Common myeloid progenitor, CD34-positive (primary cell): Measurements from ENCODE around the gene TOP3A.

Source experiments
- CTCF ChIA-PET: fragments of 350-600 bp; sonication (Branson Sonifier 250); formaldehyde crosslinking; loops from one replicate; lab custom pipeline; 2021; ENCODE audit warnings: antibody characterized with exemption; lab: Charles Lee
- POLR2A ChIA-PET: fragments of 350-600 bp; sonication (Branson Sonifier 250); formaldehyde crosslinking; loops from one replicate; lab custom pipeline; 2021; ENCODE audit warnings: antibody characterized with exemption; lab: Charles Lee
- DNase-seq, 3 donors: peaks; one replicate each; pipeline versions ENCODE4 v3.0.0 to v3.0.0-alpha.2; 2013
- H3K27ac ChIP-seq, 2 experiments: 1 replicate in 1 of 2; 2 replicates in 1 of 2; pipeline ENCODE4 v1.7.0; 2013; ENCODE audit warnings: inconsistent platforms in 2 of 2, low read length in 2 of 2, mild to moderate bottlenecking in 2 of 2, low read depth in 1 of 2, moderate library complexity in 1 of 2; ENCODE audit not compliant: severe bottlenecking in 2 of 2, insufficient read depth in 1 of 2, poor library complexity in 1 of 2
- H3K27me3 ChIP-seq, 5 experiments: replicated peaks in 2 of 5; 1 replicate in 3 of 5; 2 replicates in 2 of 5; pipeline versions ENCODE4 v1.6.1 to v1.7.0; 2013; ENCODE audit warnings: low read length in 4 of 5, mild to moderate bottlenecking in 2 of 5, moderate library complexity in 2 of 5, inconsistent platforms in 1 of 5; ENCODE audit not compliant: insufficient read depth in 5 of 5, control insufficient read depth in 4 of 5
- H3K36me3 ChIP-seq, 4 experiments: 1 replicate in 2 of 4; 2 replicates in 2 of 4; pipeline versions ENCODE4 v1.6.1 to v1.7.0; 2013; ENCODE audit warnings: low read length in 3 of 4, control low read depth in 1 of 4, mild to moderate bottlenecking in 1 of 4; ENCODE audit not compliant: control insufficient read depth in 4 of 4, insufficient read depth in 4 of 4
- H3K4me1 ChIP-seq, 4 experiments: 1 replicate in 3 of 4; 2 replicates in 1 of 4; pipeline versions ENCODE4 v1.6.1 to v1.7.1; 2013; ENCODE audit warnings: low read length in 3 of 4, mild to moderate bottlenecking in 3 of 4, control low read depth in 1 of 4, inconsistent platforms in 1 of 4, moderate library complexity in 1 of 4; ENCODE audit not compliant: control insufficient read depth in 4 of 4, insufficient read depth in 4 of 4; ENCODE audit errors: control extremely low read depth in 1 of 4
- H3K4me3 ChIP-seq, 7 experiments: 1 replicate in 4 of 7; 2 replicates in 3 of 7; pipeline versions ENCODE4 v1.5.1 to v1.7.0; 2013; ENCODE audit warnings: mild to moderate bottlenecking in 7 of 7, low read length in 6 of 7, moderate library complexity in 6 of 7, inconsistent platforms in 2 of 7, low read depth in 2 of 7, control low read depth in 1 of 7; ENCODE audit not compliant: insufficient read depth in 4 of 7, control insufficient read depth in 1 of 7; ENCODE audit errors: extremely low read depth in 1 of 7
- H3K9me3 ChIP-seq, 5 experiments: 1 replicate in 4 of 5; 2 replicates in 1 of 5; pipeline versions ENCODE4 v1.6.1 to v1.7.1; 2013; ENCODE audit warnings: low read length in 4 of 5, mild to moderate bottlenecking in 2 of 5, inconsistent platforms in 1 of 5, low read depth in 1 of 5, moderate library complexity in 1 of 5; ENCODE audit not compliant: control insufficient read depth in 4 of 5, insufficient read depth in 2 of 5; ENCODE audit errors: control extremely low read depth in 1 of 5
- WGBS: methylation state at CpG from one replicate; pipeline ENCODE4 v1.1.5; 2013; ENCODE audit not compliant: insufficient coverage; 5-methylcytosine and 5-hydroxymethylcytosine counted together

Gene TOP3A

DNA sequence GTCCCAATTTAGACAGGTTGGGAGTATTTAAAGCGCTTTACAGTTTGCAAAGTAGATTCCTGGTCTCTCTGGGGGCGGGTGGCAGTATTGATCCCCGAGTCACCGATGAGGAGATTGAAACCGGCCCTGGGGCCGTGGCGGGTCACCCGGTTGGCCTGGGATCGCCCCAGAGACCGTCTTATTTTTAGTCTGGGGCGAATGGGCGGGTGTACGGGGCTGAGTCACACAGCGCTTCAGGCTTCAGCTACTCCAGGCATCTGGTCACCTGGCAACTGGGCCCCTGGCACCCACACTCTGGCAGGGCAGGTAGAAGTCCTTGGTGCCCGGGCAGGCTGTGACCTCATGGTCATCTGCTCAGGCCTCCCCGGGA, 53.7 kb downstream of the TOP3A start:
- DNase-seq = peak in 2 of 3 donors; percentile 42 to 58
- H3K36me3 ChIP-seq = peaks cover 2 to 34% (median 20%) of the 10 kb centered on the region in 4 experiments
- CTCF ChIA-PET = interaction anchor here (1.4 to 1.5 kb wide), 2 partner anchors 12 to 13 kb away, joined by 3 read pairs; no protein-coding TSS in a partner anchor
- POLR2A ChIA-PET = no interaction called here
- H3K9me3 ChIP-seq = no peaks in the 10 kb centered on the region
- peaks cover 3 to 39% (median 37%) of the 10 kb centered on the region in 4 experiments for H3K4me1 ChIP-seq
- H3K27me3 ChIP-seq = no peaks in the 10 kb centered on the region
- peak overlapping the region; percentile 70 to 90 (median 79) for H3K4me3 ChIP-seq
- H3K27ac ChIP-seq = peak overlapping the region; percentile 66 to 89
- WGBS = 2% methylated on average over 14 of the region's 16 CpGs

DNA sequence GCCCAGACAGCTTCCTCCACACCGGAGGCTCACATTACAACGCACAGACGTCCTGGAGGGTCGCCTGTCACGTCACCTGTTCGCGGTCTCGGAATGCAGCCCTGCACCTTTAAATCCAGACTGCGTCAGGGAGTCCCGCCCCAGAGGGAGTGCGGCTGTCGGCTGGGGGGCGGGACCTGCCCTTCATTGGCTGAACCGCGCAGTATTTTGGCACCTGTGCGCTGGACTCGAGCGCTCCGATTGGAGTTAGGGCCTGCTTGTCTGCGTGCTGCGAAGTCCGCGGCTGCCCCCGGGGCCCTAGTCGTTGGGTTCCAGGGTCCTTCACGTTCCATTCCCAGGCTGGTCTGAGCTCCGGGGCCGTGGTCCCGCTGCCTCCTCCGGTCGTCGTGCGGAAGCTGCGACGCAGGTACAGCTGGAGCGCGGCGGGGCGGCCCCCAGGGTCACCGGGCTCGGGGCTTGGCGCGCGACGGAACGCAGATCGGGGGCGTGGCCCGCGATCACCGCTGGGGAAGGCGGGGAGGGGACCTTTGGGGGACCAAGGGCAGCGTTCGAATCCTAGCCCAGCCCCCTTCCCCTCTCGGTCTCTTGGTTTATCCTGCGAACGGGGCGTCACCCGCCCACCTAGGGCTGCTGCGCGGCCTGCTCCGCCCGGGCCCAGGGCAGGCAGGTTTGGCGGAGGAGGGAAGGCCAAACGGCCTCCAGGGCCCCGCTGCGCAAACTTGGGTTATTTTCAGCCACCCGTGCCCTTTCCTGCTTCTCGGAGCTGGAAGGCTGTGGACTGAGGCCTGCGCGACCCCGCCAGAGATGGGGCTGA, 54.3 kb downstream of the TOP3A start, which contains the start of gene MIEF2:
Gene MIEF2, plus strand, starts transcription at position 331 of the 814 bp plus-strand sequence. CDS start 2,059 bp downstream, outside the sequence.
- Histone ChIP-seq H3K4me1 (peaks cover 3 to 39% (median 37%) of the 10 kb centered on the region in 4 experiments), H3K4me3 (peak within 1 kb of the TSS; percentile 70 to 90 (median 79)), H3K27ac (peak within 1 kb of the TSS; percentile 66 to 89), H3K9me3 (no peaks in the 10 kb centered on the region), H3K27me3 (no peaks in the 10 kb centered on the region), H3K36me3 (peaks cover 4 to 40% (median 26%) of the 10 kb centered on the region in 4 experiments)
- DNase-seq = peak; percentile 92 to 96 (median 96)
- WGBS = 0% methylated on average over 42 of the region's 72 CpGs
- CTCF ChIA-PET = interaction anchor here (0.8 to 1.4 kb wide), 3 partner anchors 10 to 13 kb away, joined by 3 to 4 read pairs (median 3); no protein-coding TSS in a partner anchor
- POLR2A ChIA-PET = no interaction called here

DNA sequence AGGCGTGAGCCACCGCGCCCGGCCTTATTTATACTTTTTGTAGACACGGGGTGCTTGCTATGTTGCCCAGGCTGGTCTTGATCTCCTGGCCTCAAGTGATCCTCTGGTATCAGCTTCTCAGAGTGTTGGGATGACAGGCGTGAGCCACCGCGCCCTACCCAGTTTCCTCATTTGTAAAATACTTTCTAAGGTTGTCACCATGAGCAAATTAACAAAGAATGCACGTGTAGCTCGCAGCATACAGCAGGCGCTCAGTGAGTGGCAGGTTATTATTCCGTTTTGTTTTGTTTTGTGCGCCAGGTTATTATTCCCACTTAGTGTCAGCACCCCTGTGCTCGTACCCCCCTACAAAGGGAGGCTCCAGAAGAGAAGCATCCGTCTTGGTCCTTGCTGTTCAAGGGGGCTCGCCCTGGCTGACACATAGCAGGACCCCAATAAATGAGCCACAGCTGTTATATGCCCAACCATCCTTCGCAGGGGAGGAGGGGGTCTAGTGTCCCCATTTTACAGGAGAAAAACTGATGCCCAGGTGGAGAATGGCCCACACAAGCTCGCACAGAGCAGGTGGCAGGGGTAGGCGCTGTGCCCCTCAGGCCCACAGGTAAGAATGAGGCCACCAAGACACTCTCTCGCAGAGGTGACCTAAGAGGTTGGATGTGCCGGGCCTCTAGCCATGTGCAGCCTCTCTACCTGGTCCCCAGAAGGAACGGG, 55.0 kb downstream of the TOP3A start:
- Histone ChIP-seq H3K27ac (peak overlapping the region in 1 of 2 experiments; percentile 89), H3K27me3 (no peaks in the 10 kb centered on the region), H3K4me1 (peaks cover 3 to 39% (median 37%) of the 10 kb centered on the region in 4 experiments), H3K36me3 (peaks cover 4 to 40% (median 30%) of the 10 kb centered on the region in 4 experiments), H3K9me3 (no peaks in the 10 kb centered on the region), H3K4me3 (peak overlapping the region; percentile 6 to 90 (median 79))
- ChIA-PET CTCF (interaction anchor here (0.8 to 1.1 kb wide), 2 partner anchors 10 to 11 kb away, joined by 3 to 4 read pairs; no protein-coding TSS in a partner anchor), POLR2A (interaction anchor here (0.9 kb wide), 1 partner anchor 53 kb away, joined by 3 read pairs; no protein-coding TSS in a partner anchor)
- DNase-seq = no peak
- 77% methylated on average over 21 of the region's 22 CpGs for WGBS

DNA sequence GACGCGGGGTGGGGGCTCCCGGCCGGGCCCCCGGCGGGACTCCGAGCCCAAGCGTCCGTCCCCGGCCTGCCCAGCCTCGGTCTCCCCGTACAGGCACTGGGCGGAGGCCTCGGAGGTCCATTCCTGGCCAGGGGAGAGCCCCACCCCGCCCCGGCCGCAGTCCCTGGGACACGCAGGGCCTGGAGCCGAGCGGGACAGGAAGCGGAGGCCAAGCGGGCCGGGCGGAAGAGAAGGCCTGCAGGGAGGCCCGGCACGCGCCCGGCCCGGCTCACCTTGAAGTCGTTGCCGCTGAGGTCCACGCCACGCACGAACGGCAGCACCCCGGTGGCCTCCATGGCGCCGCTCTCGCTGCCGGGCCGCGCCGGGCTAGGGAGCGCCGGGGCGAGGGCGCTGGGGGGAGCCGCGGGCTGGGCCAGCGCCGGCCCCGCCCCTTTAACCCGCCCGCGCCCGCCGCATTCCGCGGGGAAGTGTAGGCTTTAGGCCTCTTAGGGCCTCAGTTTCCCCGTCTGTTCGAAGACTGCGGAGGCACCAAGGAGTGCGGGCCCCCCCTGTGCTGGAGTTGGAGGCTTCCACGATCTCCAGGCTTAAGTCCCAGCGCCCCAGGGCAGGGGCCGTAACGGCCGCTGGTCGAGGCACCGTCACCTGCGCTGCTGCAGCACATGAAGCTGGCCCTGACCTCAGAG, 56.3 kb downstream of the TOP3A start, which contains the start of gene FLII:
Gene FLII, minus strand, starts transcription at position 383 of the 683 bp plus-strand sequence. Its CDS starts 48 bp downstream, at position 335.
- ChIA-PET POLR2A (interaction anchor here (0.9 to 1.6 kb wide), 2 partner anchors 12 to 54 kb away, joined by 3 read pairs; no protein-coding TSS in a partner anchor), CTCF (no interaction called here)
- Histone ChIP-seq H3K27me3 (no peaks in the 10 kb centered on the region), H3K4me3 (peak within 1 kb of the TSS; percentile 72 to 92 (median 86)), H3K36me3 (peaks cover 3 to 40% (median 32%) of the 10 kb centered on the region in 4 experiments), H3K4me1 (peaks cover 3 to 39% (median 37%) of the 10 kb centered on the region in 4 experiments), H3K9me3 (no peaks in the 10 kb centered on the region), H3K27ac (peak within 1 kb of the TSS; percentile 77 to 87)
- DNase-seq = peak in 2 of 3 donors; percentile 27 to 60
- WGBS = 2% methylated on average over 56 of the region's 71 CpGs

DNA sequence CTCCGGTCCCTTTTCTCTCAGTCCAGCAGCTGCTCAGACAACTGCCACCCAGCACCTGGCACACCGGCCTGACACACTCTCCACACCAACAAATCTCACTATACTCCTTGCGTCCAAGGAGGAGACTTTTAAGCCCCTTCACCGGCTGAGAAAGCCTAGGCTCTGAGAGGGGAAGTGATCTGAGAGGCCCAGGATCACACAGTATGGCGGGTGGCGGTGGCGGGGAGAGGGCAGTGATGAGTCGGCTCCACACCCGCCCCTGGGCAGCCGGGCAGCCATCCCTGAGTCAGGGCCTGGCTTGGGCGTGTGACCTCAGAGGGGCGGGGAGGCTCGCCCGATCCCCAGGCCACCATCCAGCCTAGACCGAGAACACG, 56.8 kb downstream of the TOP3A start:
- Histone ChIP-seq H3K27ac (peak overlapping the region; percentile 77 to 87), H3K4me1 (peaks cover 3 to 39% (median 37%) of the 10 kb centered on the region in 4 experiments), H3K9me3 (no peaks in the 10 kb centered on the region), H3K36me3 (peaks cover 3 to 40% (median 35%) of the 10 kb centered on the region in 4 experiments), H3K27me3 (no peaks in the 10 kb centered on the region), H3K4me3 (peak overlapping the region; percentile 72 to 92 (median 86))
- POLR2A ChIA-PET = interaction anchor here (1.6 kb wide), 1 partner anchor 12 kb away, joined by 3 read pairs; no protein-coding TSS in a partner anchor
- CTCF ChIA-PET = no interaction called here
- DNase-seq = peak; percentile 39 to 76 (median 68)
- WGBS = 0% methylated on average over 9 of the region's 16 CpGs

DNA sequence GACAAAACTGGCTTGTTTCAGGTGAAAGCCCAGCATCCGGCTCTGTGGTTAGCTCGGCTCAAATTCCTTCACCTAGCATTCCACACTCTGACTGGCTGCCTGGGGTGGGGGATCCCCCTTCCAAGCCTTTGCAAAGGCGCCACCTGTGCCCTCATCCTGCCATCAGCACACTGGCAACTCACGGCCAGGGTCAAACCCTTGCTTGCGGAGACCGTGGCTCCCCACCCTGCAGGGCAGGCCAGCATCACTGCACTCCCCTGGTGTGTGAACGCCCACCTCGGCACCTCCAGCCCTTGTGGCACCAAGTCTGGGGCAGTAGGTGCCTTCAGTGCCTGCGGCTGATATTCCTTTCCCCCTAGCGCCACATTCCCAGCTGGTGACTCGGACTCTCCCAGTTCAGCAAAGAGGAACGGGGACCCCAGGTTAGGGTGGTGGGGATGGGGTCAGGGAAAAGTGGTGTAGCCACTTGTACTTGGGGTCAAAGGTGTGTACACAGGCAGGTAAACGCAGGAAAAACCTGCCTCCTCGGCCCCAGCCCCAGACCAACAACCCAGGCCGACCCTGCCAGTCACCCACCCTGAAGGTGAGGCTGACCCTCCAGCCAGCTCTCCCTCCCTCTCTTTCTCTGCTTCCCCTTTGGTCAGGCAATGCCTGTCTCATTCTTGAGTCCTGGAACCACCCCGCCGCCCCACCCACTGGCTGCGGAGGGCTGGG, 57.4 kb downstream of the TOP3A start:
- ChIA-PET CTCF (interaction anchor here (1.3 kb wide), 1 partner anchor 9 kb away, joined by 3 read pairs; no protein-coding TSS in a partner anchor), POLR2A (interaction anchor here (1.6 kb wide), 1 partner anchor 13 kb away, joined by 3 read pairs; no protein-coding TSS in a partner anchor)
- H3K36me3 ChIP-seq = peaks cover 3 to 44% (median 38%) of the 10 kb centered on the region in 4 experiments
- no peaks in the 10 kb centered on the region for H3K9me3 ChIP-seq
- H3K4me1 ChIP-seq = peaks cover 3 to 39% (median 37%) of the 10 kb centered on the region in 4 experiments
- peak overlapping the region; percentile 72 to 92 (median 86) for H3K4me3 ChIP-seq
- peak overlapping the region; percentile 77 to 87 for H3K27ac ChIP-seq
- no peaks in the 10 kb centered on the region for H3K27me3 ChIP-seq
- 20% methylated on average over 14 of the region's 18 CpGs for WGBS
- DNase-seq = peak in 1 of 3 donors; percentile 30
